Stomach (tissue), 9 donors: ENCODE results near the gene ANKS1B. TPM values are rescaled to one million over a fixed set of nuclear protein-coding genes. Genes with fewer than 3 reads are reported as not detected.
"Not testable (repeated sequence)": the region's sequence is repeated elsewhere in the genome, so short reads cannot be mapped to it uniquely, and the experiment has no call there.

ENCODE experiments used
- DNase-seq, 2 donors: peaks; one replicate each; pipeline versions ENCODE4 v3.0.0 to v3.0.0-alpha.2; 2013 to 2019
- H3K27ac ChIP-seq, 5 donors: fragments of 200-600 bp in 4 of 5; sonication (generic) in 4 of 5; one replicate each; pipeline ENCODE4 v1.5.1; 2013 to 2019; ENCODE audit warnings: mild to moderate bottlenecking in 1 of 5, moderate library complexity in 1 of 5
- H3K27me3 ChIP-seq, 3 donors: fragments of 200-600 bp; sonication (generic); one replicate each; pipeline ENCODE4 v1.5.1; 2017 to 2019; ENCODE audit warnings: mixed run types in 1 of 3
- H3K36me3 ChIP-seq, 4 donors: fragments of 200-600 bp; sonication (generic); 1 replicate in 3 of 4; 2 replicates in 1 of 4; pipeline ENCODE4 v1.5.1; 2016 to 2019
- H3K4me1 ChIP-seq, 4 donors: fragments of 200-600 bp; sonication (generic); one replicate each; pipeline ENCODE4 v1.5.1; 2016 to 2019
- H3K4me3 ChIP-seq, 4 donors: fragments of 200-600 bp; sonication (generic) in 3 of 4; one replicate each; pipeline ENCODE4 v1.5.1; 2016 to 2019; ENCODE audit warnings: mild to moderate bottlenecking in 1 of 4
- H3K9me3 ChIP-seq, 4 donors: fragments of 200-600 bp; sonication (generic); one replicate each; pipeline ENCODE4 v1.5.1; 2016 to 2019
- EP300 ChIP-seq: sonication (generic); formaldehyde crosslinking; IDR thresholded peaks from one replicate; pipeline ENCODE4 v1.6.1; 2017; ENCODE audit warnings: antibody characterized with exemption
- POLR2A ChIP-seq, 4 donors: fragments of 450-650 bp; IDR thresholded peaks; one replicate each; pipeline ENCODE4 v1.6.1; 2016; ENCODE audit warnings: antibody characterized with exemption in 4 of 4, control low read depth in 2 of 4, mild to moderate bottlenecking in 1 of 4, moderate library complexity in 1 of 4
- POLR2AphosphoS5 ChIP-seq, 3 donors: sonication (generic); formaldehyde crosslinking; IDR thresholded peaks; one replicate each; pipeline ENCODE4 v1.6.1; 2016; ENCODE audit warnings: antibody characterized with exemption in 3 of 3
- WGBS, 5 donors: extraction: QIAGEN DNeasy Blood & Tissue Kit in 3 of 5; methylation state at CpG; one replicate each; pipeline versions ENCODE4 v1.1.5 to v1.1.7; 2013 to 2018; 5-methylcytosine and 5-hydroxymethylcytosine counted together
- intact Hi-C: fragments of 100-400 bp; cut with DNase I; formaldehyde crosslinking; loops from one replicate; pipeline ENCODE4 v1.15.1; 2023; ENCODE audit warnings: low total_unique reads
- polyA plus RNA-seq, 3 donors: library from polyadenylated mRNA; stranded (reverse); fragments of 200-250 nt; gene quantifications; one replicate each; pipeline ENCODE4 v1.2.3, GENCODE V29; 2013
- total RNA-seq, 5 donors: library from RNA; depleted of rRNA; stranded (reverse); fragments of >200 nt; gene quantifications; one replicate each; pipeline versions ENCODE4 v1.1.0 to v1.2.3, GENCODE V29; 2014 to 2016
- TF ChIP-seq, protein P1 (sequence below), 7 experiments: fragments of 450-650 bp in 4 of 7; fragments of 200-600 bp in 3 of 7; sonication (generic) in 3 of 7; IDR thresholded peaks; one replicate each; pipeline ENCODE4 v1.5.1; 2016 to 2019; ENCODE audit warnings: antibody characterized with exemption in 7 of 7, control low read depth in 2 of 7, mild to moderate bottlenecking in 1 of 7
- donor health status: healthy with polysubstance abuse.
- donor health status: Bipolar disorder and iron deficiency.
- donor health status: healthy.

The ANKS1B gene
- total and polyA plus RNA-seq, 8 donors, result 0.73 to 26.8 (median 2.2) TPM; not detected in 2

DNA sequence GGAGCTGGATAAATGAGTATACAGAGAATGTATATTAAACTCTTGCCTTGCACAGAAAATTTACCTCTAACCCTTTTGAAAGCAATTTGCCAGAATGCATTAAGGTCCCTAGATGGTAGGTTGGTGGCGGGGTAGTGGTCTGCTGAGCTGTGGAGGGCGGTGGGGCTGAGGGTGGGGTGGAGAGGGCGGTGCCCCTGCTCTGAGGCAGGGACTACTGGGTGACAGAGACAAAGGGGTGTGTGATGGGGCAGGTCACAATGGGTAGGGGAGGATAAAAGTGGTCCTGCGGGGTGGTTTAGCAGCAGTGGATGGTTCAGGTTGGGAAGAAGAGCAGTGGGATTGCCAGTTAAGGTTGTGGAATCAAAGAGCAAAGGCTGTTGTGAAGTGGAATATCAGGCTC is 337.3 kb downstream of the ANKS1B start, which contains the start of gene GARIN6:
Gene GARIN6 (plus strand): TSS at position 301 of the 400 bp plus-strand sequence. CDS start 422 bp downstream, outside the sequence.
- DNase-seq, result no peak
- intact Hi-C loops, result no loop called here
- WGBS, 5 donors, result 71 to 78% (median 72%) methylated on average over 4 of the region's 4 CpGs

DNA sequence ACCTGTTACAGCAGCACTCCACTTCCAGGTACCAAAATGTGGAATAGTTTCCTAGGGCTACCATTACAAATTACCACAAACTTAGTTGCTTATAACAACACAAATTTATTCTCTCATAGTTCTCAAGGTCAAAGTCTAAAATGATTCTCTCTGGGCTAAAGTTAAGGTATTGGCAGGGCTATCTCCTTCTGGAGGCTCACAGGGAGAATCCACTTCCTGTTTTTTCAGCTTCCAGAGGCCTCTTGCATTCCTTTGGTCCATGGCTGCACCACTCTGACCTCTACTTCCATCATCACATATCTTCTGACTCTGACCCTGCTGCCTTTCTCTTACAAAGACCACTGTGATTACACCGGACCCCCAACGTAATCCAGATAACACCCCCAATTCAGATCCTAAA is 340.1 kb downstream of the ANKS1B start:
- no peak overlapping the region for H3K27ac ChIP-seq
- no peak overlapping the region for H3K4me3 ChIP-seq
- peaks cover 0 to 5% (median 2%) of the 10 kb centered on the region in 4 donors for H3K9me3 ChIP-seq
- H3K27me3 ChIP-seq, result no peaks in the 10 kb centered on the region
- intact Hi-C loops, result no loop called here
- DNase-seq, result no peak
- 66 to 89% (median 75%) methylated on average over 2 of the region's 2 CpGs for WGBS, 5 donors
- H3K36me3 ChIP-seq, result peaks cover 0 to 12% (median 0%) of the 10 kb centered on the region in 4 donors
- no peaks in the 10 kb centered on the region for H3K4me1 ChIP-seq
- TF ChIP-seq POLR2AphosphoS5 (IDR thresholded peaks at IDR 0.05) (no peak), POLR2A (IDR thresholded peaks at IDR 0.05) (no peak), EP300 (no peak)
- TF ChIP-seq, protein P1, sequence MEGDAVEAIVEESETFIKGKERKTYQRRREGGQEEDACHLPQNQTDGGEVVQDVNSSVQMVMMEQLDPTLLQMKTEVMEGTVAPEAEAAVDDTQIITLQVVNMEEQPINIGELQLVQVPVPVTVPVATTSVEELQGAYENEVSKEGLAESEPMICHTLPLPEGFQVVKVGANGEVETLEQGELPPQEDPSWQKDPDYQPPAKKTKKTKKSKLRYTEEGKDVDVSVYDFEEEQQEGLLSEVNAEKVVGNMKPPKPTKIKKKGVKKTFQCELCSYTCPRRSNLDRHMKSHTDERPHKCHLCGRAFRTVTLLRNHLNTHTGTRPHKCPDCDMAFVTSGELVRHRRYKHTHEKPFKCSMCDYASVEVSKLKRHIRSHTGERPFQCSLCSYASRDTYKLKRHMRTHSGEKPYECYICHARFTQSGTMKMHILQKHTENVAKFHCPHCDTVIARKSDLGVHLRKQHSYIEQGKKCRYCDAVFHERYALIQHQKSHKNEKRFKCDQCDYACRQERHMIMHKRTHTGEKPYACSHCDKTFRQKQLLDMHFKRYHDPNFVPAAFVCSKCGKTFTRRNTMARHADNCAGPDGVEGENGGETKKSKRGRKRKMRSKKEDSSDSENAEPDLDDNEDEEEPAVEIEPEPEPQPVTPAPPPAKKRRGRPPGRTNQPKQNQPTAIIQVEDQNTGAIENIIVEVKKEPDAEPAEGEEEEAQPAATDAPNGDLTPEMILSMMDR (IDR thresholded peaks at IDR 0.05), result no peak

More for the DNA sequence above, 337.3 kb downstream of the ANKS1B start, which contains the start of gene GARIN6:
- TF ChIP-seq EP300 (no peak), POLR2AphosphoS5 (IDR thresholded peaks at IDR 0.05) (no peak), POLR2A (IDR thresholded peaks at IDR 0.05) (no peak)
- TF ChIP-seq, protein P1 (IDR thresholded peaks at IDR 0.05), result no peak
- H3K27ac ChIP-seq, result no peak within 1 kb of the TSS
- no peak within 1 kb of the TSS for H3K4me3 ChIP-seq
- H3K9me3 ChIP-seq, result peaks cover 0 to 5% (median 0%) of the 10 kb centered on the region in 4 donors
- H3K4me1 ChIP-seq, result no peaks in the 10 kb centered on the region
- peaks cover 0 to 12% (median 0%) of the 10 kb centered on the region in 4 donors for H3K36me3 ChIP-seq
- H3K27me3 ChIP-seq, result no peaks in the 10 kb centered on the region

DNA sequence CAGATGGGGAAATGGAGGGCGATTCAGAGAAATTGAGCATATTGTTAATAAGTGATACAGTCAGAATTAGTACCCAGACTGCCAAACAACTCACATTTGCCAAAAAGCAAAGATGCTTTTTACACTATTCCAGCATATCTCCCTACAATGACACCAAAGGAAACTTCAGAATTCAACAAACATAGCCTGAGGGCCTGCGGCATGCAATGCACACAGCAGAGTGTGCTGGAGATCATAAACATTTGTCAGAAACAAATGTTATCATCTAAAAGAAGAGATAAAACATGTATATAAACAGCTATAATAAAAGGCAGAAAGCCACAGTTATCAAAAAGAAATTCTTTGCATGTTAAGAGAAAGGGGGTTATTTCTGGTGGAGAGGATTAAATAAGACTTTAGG is 357.3 kb downstream of the ANKS1B start:
- no peaks in the 10 kb centered on the region for H3K36me3 ChIP-seq
- H3K27me3 ChIP-seq, result no peaks in the 10 kb centered on the region
- no peaks in the 10 kb centered on the region for H3K4me1 ChIP-seq
- intact Hi-C loops, result no loop called here
- DNase-seq, result no peak
- 42 to 69% (median 58%) methylated on average over 2 of the region's 2 CpGs for WGBS, 5 donors
- H3K27ac ChIP-seq, result no peak overlapping the region
- TF ChIP-seq POLR2A (IDR thresholded peaks at IDR 0.05) (no peak), POLR2AphosphoS5 (IDR thresholded peaks at IDR 0.05) (no peak), EP300 (no peak)
- TF ChIP-seq, protein P1 (IDR thresholded peaks at IDR 0.05), result no peak
- no peak overlapping the region for H3K4me3 ChIP-seq
- peaks cover 0 to 7% (median 3%) of the 10 kb centered on the region in 4 donors for H3K9me3 ChIP-seq

DNA sequence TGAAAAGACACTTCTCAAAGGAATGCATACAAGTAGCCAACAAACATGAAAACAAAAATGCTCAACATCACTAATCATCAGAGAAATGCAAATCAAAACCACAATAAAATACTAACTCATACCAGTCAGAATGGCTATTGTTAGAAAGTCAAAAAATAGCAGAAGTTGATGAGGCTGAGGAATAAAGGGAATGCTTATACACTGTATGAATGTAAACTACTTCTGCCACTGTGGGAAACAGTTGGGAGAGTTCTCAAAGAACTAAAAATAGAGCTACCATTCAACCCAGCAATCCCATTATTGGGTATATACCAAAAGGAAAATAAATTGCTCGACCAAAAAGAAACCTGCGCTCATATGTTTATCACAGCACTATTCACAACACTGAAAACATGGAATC is 360.1 kb downstream of the ANKS1B start:
- 82 to 98% (median 92%) methylated on average over 2 of the region's 2 CpGs for WGBS, 5 donors
- DNase-seq, H3K27ac ChIP-seq, H3K27me3 ChIP-seq, H3K4me3 ChIP-seq, H3K36me3 ChIP-seq, H3K4me1 ChIP-seq, intact Hi-C loops: not testable (repeated sequence)
- peaks cover 0 to 24% (median 8%) of the 10 kb centered on the region in 4 donors for H3K9me3 ChIP-seq

DNA sequence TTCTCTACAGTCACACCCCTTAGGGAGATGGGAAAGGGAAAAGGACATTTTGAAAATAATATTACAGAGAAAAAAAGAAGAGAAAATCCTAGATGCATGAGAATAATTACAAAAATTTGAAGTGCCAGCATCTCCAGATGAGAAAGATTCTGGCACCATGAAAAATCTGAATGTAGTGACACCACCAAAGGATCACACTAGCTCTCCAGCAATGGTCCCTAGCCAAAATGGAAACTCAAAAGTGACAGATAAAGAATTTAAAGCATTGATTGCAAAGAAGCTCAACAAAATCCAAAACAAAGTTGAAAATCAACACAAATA is 364.6 kb downstream of the ANKS1B start:
- TF ChIP-seq POLR2A (IDR thresholded peaks at IDR 0.05) (no peak), POLR2AphosphoS5 (IDR thresholded peaks at IDR 0.05) (no peak), EP300 (no peak)
- TF ChIP-seq, protein P1 (IDR thresholded peaks at IDR 0.05), result no peak
- H3K9me3 ChIP-seq, result peaks cover 0 to 37% (median 22%) of the 10 kb centered on the region in 4 donors
- no peaks in the 10 kb centered on the region for H3K27me3 ChIP-seq
- H3K36me3 ChIP-seq, result no peaks in the 10 kb centered on the region
- H3K27ac ChIP-seq, result no peak overlapping the region
- intact Hi-C loops, result no loop called here
- H3K4me3 ChIP-seq, result no peak overlapping the region
- no peaks in the 10 kb centered on the region for H3K4me1 ChIP-seq
- no peak for DNase-seq
